Head of caudate nucleus (tissue), 42 donors: Measurements from ENCODE around the gene SLC25A21.
"Not testable (repeated sequence)": the region's sequence is repeated elsewhere in the genome, so short reads cannot be mapped to it uniquely, and the experiment has no call there.

Experiments
- DNase-seq, 42 donors: peaks; one replicate each; pipeline versions ENCODE4 v3.0.0 to v3.0.0-alpha.2; 2020 to 2021; ENCODE audit warnings: mixed read lengths in 7 of 42
- intact Hi-C: fragments of 100-400 bp; cut with DNase I; formaldehyde crosslinking; loops from one replicate; pipeline ENCODE4 v1.15.0; 2022

SLC25A21 gene

DNA sequence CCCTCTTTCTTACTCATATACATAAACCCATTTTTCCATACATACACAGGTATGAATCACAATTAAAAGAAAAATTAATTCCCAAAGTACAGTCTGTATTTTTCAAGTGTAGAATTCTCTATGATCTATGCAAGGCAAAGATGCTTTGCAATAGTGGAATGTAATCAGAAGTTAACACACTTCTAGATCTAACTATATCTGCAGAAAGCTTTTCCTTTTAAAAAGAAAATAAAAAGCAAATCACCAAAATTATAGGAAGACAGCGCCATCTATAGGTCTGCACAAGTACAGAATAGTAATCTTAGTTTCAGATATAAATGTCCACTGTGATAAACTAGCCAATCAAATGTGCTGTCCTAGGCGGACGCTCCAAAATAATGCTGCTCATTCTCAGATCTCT lies 22.0 kb downstream of the SLC25A21 start:
- DNase-seq = peak in 2 of 42 donors; percentile 19 to 25
- intact Hi-C loops = no loop called here

DNA sequence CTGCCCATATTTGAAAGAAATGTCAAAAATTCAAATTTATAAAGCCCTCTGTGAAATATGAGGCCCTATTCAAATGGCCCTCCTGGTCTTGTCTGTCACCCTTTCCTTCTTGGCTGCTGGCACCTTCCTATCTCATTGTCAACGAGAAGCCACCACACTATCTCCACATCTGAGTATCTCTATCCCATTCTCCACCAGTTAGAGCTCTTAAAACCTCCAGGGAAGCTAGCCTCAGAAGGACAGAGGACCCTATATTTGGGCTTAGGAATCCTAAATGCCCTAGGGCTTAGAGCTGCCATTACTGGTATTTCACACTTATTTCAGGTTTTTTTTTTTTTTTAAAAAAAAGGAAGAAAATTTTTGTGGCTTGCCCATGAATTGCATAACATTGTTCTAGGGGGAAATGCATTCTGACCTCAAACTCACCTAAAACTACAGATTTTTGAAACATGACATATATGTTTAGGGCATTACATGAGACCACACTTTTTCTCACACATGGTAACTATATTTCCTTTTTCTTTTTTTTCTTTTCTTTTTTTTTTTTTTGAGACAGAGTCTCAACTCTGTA lies 25.0 kb downstream of the SLC25A21 start:
- no peak for DNase-seq
- intact Hi-C loops = loop anchor here (10.0 kb wide), 1 partner anchor 503 kb away; no protein-coding TSS in a partner anchor

DNA sequence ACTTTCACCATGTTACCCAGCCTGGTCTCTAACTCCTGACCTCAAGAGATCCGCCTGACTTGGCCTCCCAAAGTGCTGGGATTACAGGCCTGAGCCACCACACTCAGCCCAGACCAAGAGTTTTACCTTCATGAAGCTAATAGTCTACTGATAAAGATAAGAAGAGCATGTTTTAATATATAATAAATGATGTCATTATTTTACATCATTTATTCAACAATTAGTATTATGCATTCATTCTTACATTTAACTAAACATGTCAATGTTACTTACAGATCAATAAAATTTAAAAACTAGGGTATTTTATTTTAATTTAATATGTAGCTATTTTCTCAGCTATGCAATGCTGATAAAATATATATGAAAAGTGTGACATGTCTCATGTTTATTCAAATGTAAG lies 26.0 kb downstream of the SLC25A21 start:
- intact Hi-C loops = loop anchor here (10.0 kb wide), 1 partner anchor 502 kb away; no protein-coding TSS in a partner anchor
- not testable (repeated sequence) for DNase-seq

DNA sequence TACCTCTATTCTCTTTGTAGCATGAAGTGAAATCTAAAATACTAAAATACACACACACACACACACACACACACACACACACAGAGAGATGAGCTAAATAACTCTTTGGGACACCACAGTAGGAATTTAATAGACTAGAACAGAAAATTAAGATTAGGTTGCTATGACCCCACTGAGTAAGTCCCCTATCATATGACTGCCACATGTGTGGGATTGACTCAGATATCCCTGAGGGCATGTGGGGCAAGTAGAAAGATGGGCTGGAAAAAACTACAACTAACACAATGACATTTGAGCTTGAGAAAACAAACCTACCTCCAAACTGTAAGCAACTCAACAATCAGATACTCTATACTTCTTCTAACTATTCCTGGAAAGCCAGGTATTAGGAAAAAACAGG lies 27.0 kb downstream of the SLC25A21 start:
- DNase-seq = no peak
- intact Hi-C loops = loop anchor here (10.0 kb wide), 1 partner anchor 501 kb away; no protein-coding TSS in a partner anchor

DNA sequence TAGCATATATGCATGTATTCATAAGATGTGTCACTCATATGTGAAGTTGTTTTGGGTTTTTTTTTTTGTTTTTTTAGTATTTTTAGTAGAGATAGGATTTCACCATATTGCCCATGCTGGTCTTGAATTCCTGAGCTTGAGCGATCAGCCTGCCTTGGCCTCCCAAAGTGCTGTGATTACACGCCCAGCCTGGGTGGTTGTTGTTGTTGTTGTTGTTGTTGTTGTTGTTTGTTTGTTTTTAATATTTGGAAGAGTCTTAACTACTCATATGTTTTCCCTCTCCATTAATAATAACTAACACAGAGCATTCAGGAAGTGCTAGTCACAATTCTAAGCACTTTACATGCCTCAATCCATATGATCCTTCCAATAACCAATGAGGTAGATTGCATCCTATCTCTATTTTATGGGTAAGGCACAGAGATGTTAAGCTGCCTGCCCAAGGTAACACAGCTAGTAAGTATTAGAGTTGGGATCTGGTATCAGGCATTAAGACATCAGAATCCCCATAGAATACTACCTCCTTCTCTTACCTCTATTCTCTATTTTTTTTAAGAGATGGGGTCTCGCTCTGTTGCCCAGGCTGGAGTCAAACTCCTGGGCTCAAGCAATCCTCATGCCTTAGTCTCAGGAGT lies 27.6 kb downstream of the SLC25A21 start:
- DNase-seq = no peak
- intact Hi-C loops = loop anchor here (10.0 kb wide), 1 partner anchor 500 kb away; no protein-coding TSS in a partner anchor

DNA sequence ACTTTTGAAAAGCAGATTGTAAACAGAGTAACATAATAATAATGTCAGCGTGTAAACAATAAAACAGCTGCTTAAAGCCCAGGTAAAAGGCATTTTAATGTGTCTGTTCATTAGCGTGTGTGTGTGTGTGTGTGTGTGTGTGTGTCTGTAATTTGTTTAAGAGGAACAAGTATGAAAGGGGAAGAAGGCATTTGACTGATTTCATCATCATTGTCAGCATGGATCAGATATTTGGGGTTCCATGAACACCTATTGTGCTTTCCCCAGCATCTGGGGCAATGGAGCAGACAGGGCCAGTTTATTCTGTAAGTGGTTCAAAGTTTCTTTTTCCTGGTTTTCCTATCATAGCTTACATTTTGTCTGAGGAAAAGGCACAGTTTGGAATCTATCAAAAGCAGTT lies 28.9 kb downstream of the SLC25A21 start:
- DNase-seq = no peak
- intact Hi-C loops = loop anchor here (10.0 kb wide), 1 partner anchor 499 kb away; no protein-coding TSS in a partner anchor

DNA sequence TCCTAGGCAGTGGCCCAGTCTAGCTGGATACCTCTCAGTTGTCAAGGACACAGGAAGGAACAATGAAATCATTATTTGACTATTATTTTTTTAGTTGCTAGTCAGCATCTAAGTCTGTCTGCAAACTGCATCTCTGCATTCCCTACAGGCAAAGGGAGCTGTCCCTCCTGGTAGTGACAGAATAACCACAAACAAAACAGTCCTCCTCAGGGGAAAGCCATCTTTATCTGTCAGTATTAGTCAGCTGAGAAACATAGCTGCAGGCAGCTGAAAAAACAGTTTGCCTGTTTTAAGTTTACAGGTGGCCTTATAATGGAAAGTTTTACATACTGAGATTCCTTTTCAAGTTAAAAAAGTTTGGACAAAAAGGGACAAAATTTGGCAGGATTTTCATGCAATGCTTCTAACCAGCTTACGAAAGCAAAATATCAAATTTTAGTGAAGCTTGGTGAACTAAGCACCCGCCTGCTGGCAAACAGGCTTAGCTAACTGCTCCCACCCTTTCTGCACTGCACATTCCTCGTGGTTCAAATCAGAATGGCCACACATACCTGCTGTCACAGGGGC lies 29.5 kb downstream of the SLC25A21 start:
- intact Hi-C loops = loop anchor here (10.0 kb wide), 1 partner anchor 498 kb away; no protein-coding TSS in a partner anchor

DNA sequence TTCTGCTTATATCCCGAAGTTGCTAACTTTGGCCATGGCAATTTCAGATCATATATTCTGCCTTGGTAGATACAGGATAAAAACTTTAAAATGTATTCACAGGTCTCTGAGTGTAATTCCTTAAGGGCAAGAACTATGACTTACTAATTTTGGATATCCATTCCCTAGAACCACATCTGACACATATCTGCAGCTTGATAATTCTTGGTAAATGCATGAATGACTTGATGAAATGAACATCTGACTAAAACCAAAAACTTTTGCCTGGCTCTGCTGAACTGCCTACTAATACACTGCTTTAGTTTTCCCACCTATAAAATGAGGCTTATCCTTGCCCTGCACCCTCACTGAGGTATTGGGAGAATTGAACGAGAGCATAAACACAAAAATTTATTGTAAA lies 32.2 kb downstream of the SLC25A21 start:
- DNase-seq = no peak
- intact Hi-C loops = loop anchor here (10.0 kb wide), 1 partner anchor 495 kb away; no protein-coding TSS in a partner anchor

More for the DNA sequence above, 29.5 kb downstream of the SLC25A21 start:
- no peak for DNase-seq

DNA sequence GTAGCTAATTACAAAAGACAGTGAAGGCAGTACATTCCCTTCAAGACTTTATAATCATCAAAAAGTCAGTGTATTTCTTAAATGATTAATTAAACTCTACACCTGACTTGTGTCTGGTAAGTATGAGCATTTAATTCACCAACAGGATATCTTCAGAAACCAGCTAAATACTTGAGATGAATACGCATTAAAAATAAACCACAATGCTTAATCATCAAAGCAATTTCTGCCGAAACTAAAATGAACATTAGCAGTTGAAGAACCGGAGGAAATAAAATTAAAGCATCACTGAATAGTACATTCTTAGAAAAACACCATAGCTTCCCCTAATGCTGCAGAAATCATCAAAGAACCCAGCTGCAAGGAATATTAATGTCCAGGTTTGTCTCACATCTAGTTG lies 32.7 kb downstream of the SLC25A21 start:
- no peak for DNase-seq
- intact Hi-C loops = loop anchor here (10.0 kb wide), 1 partner anchor 495 kb away; no protein-coding TSS in a partner anchor

DNA sequence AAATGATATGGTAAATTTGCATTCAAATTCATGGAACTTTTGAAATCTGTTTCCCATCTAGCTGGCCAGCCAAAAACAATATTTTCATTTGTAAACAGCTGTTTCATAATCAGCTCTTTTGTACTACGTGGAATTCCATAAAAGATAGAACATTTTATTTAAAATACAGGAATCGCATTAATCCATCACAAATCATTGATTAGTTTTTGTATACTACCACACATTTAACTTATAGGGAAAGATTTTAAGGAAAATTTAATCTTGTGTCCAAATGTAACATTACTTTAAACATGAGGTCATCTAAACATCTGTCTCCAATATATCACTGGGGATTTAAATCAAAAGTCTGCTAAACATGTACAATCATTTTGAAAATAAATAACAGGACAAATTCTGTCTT lies 33.5 kb downstream of the SLC25A21 start:
- no peak for DNase-seq
- intact Hi-C loops = no loop called here

DNA sequence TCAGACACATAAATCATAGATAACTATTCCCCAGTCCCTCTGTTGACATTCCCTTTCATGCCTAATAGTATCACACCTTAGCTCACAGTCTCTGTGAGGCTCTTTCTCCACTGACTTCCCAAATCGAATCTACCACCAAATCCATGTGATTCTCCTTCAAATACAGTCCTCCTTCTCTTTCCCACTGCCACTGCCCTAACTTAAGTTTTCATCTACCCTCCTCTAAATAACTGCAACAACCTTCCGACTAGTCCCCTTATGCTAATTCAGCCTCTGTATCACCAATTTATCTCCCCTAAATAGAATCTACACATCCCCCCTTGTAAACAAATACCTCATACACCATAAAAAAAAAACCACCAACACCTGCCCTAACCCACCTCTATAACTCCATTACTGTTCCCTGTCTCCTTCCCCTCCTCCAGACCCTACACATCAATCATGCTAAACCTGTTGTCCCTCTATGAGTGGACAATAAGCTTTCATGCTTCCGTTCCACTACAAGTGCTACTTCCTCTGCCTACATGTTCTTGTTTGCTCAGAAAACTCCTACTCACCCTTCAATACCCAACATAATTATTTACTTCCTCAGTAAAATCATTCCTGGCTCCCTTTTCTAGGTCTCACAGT lies 39.0 kb downstream of the SLC25A21 start:
- no peak for DNase-seq
- intact Hi-C loops = no loop called here

DNA sequence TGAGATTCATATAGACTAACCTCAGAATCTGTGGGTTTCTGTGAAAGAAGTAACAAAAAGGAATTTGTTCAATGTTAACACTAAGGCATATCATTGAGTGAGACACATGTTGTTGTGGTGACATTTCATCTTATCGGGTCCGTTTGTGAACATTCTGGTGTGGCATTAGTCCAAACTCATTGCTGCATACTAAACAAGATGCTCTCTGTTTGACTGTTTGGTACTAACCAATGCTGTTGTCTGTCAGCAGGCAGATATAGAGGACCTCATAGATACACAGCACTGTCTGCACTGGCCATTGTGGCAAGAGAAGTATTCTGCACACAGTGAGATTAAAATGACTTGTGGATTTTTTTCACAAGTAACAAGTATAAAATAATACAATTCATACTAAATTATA lies 41.2 kb downstream of the SLC25A21 start:
- DNase-seq = peak in 20 of 42 donors; percentile 5 to 65 (median 28)
- intact Hi-C loops = no loop called here

DNA sequence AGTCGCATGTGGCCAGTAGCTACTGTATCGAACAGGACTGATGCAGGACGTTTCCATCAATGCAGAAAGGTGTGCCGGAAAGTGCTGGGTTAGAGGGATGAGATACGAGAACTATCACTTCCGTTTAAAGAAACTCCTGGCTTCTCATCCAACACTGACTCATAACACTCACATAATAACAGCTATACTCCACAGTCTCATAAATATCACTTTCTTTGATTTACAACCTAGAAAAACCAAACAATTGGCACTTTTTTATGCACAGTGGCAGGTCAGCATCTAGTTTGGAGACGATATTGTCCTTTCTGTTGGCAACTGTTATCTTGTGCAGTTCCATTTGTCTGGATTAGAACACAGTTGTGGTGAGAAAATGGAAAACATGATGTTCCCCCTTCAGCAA lies 43.4 kb downstream of the SLC25A21 start:
- no peak for DNase-seq
- intact Hi-C loops = no loop called here

DNA sequence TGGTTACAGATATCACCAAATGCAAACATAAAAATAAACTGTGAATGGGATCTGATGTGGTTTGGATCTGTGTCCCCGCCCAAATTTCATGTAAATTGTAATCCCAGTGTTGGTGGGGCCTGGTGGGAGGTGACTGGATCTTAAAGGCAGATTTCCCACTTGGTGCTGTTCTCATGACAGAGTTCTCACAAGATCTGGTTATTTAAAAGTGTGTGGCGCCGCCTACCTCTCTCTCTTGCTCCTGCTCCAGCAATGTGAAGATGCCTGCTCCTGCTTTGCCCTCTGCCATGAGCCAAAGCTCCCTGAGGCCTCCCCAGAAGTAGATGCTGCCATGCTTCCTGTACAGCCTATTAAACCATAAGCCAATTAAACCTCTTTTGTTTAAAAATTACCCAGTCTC lies 47.8 kb downstream of the SLC25A21 start:
- intact Hi-C loops = no loop called here
- DNase-seq = no peak

DNA sequence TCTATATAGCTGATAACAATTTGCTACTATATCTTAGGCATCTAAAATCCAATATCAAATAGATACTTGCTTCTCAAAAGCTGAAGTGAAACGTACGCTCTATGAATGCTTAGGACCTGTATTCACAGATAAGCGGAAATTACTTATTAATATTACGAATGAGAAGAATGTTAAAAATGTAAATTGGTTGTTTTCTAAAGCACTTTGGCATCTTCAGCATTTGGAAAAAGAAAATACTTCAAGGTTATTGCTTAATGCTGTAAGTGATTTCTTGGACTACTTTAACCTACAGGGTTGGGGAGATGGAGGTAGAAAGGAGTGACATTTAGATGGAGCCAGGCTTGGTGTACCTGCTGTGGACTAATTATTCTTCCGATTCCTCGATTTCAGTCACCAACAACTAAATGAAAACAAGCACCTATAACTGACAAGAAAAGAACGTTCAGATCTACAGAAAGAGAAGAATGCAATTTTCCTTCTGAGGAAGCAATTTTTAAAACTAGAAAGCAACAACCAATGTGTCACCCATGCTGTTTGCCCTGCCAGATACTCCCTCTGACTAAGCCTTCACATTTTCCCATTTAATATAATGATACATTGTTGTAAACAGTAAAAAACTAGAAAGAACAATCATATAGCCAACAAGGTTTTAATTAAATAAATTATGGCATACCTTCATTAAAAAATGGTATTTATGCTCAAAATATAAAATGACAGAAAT lies 49.3 kb downstream of the SLC25A21 start:
- intact Hi-C loops = no loop called here
- DNase-seq = no peak

DNA sequence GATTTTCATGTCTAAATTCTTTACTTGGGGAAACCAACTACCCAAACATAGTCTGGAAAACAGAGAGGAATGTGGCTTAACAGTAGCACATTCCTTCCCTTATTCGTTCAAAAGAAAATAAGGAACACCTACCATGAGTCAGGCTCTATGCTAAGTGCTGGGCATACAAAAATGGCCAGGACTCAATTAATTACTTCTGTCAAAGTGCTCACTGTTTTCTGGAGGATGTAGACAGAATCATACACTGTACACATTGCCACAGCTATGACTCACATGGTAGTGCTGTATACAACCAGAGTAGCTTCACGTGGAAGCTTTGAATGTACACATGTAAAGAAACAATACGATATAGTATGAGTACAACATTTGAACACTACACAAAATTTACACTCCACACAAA lies 50.1 kb downstream of the SLC25A21 start:
- DNase-seq = no peak

DNA sequence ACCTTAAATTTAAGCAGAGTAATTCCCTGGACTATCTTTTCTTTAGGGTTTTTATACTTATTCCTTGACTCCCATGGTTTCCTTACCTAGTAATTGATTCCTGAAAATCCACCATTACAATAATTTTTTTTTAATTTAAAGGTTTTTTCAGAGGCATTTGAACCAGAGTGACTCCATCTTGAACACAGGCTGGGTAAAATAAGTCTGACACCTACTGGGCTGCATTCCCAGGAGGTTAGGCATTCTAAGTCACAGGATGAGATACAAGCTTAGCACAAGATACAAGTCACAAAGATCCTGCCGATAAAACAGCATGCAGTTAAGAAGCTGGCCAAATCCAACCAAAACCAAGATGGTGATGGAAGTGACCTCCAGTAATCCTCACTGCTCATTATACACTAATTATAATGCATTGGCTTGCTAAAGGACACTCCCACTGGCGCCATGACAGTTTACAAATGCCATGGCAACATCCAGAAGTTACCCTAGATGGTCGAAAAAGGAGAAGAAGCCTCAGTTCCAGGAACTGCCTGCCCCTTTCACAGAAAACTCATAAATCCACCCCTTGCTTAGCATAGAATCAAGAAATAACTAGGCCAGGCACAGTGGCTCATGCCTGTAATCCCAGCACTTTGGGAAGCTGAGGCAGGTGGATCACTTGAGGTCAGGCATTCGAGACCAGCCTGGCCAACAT lies 53.6 kb downstream of the SLC25A21 start:
- DNase-seq = no peak
- intact Hi-C loops = no loop called here

More for the DNA sequence above, 50.1 kb downstream of the SLC25A21 start:
- intact Hi-C loops = no loop called here

DNA sequence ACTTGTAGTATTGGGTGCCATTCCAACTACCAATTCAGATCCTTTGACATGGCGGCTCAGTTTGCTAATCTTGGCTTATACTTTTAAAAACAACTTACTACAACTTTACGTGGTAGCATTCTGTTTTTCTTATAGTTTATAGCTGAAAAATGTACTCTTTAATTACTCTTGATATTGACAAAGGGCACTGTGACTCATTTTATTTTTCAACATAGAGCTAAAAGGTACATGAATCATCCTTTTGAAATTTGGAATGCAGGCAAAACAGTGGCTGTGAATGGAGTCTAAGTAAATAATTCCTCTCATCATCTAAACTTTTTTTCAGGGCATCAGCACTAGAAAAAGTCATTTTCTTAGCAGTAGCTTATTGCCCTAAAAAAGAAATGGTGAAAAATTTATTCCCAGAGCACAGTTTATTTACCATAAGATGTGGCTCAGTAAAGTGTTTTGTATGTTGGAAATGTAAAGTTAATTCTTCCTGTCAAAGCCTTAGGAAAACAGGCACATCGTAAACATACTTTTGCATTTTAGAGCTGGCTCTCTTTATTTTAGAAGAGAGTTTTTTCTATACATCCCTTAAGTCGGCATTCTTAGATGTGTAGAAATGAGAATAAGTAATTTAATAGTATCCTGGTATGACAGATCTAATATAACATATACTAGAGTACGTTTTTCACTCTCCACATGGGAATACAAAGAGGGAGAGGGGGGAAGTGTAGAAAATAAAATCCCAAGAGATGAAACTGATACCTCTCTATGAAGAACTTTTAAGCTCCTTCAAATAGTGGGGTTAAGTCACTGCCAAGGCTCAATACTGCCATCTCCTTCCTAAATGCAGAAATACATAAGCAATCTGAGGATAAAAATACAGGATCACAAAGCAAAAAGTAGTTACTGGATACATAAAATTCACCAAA lies 55.2 kb downstream of the SLC25A21 start:
- intact Hi-C loops = no loop called here
- no peak for DNase-seq
